HG03280 (cell line): ENCODE results near the gene LPCAT1.
"Not testable (repeated sequence)": the region's sequence is repeated elsewhere in the genome, so short reads cannot be mapped to it uniquely, and the experiment has no call there.

Experiments
- ATAC-seq: cut with Tn5 transposase; IDR thresholded peaks from one replicate; pipeline ENCODE4 v1.9.1; 2021; ENCODE audit warnings: mild to moderate bottlenecking, moderate library complexity; ENCODE audit not compliant: unreplicated experiment

The LPCAT1 gene

DNA sequence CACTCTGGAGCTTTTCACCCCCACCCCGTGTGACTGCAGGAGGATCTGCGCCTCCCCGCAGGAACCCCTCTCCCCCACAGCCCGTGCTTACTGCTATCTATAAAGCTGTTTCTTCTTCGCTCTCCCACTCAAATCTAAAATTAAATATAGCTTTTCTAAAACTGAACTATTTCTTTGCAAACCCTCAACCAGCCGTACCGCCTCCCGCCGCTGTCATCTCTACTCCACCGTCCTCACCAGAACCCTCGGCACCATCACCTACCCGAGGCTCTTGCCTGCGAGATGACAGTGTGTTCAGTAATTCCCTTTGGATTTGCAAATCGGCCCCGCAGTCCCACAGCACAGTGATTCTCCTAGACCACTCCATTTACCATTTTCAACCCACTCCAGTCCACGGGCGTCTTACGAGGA lies 13.6 kb downstream of the LPCAT1 start:
- no peak for ATAC-seq

DNA sequence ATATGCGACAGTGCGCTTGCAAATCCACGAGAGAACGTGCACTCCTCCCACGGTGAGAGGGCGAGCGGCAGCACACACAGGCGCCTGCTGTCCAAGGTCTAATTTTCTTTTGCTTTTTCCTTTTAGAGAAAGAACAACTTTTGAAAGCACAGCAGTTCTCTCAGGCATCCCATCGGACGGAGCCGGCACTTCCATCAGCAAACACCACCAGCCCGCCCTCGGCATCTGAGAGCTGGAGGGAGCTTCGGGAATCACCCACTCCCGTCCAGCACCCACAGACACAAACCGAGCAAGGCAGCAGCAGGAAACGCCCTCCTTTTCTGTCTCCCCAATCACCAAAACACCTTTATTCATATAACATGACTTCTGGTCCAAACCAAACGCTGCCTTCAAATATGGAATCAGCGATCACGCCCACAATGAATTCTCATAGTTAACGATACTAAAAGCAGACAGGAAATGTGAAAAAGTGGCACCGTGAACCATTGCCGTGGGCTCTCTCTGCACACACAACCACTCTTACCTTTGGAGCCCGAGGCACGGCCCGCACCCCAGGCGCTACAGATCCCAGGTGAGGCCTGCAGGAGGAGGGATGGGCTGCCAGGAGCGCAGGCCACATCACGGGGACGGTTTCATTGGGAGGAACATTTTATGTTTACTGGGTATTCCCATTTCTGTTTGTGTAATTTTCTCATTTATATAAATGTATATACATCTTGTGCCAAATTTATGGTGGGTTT lies 14.2 kb downstream of the LPCAT1 start:
- no peak for ATAC-seq

DNA sequence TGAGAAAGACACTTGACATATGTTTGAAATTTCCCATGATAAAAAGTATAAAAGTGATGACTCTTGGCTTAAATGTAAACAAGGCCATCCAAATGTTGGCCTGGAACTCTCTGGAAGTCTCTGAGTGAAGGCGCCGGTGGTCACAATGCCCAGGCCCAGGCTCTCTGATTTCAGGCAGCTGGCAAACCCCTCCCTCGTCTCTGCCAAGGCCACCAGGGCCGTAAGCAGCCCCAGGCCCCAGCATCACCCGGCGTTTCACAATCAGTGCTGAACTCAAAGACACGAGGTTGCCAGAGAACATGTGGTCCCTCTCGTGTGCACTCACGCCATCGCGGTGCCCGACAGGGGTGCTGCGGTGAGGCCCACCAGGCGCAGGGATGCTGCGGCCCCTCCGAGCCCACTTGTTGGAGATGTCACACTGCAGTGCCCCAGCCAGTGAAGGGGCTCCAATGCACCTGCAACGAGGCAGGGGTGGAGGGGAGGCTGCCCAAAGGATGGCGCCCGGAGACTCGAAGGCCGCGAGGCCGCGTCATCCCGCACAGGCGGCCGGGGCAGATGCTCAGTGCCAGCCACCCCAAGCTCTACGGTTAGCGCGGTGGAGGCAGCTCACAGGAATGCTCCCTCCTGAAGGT lies 15.0 kb downstream of the LPCAT1 start:
- ATAC-seq, result no peak

DNA sequence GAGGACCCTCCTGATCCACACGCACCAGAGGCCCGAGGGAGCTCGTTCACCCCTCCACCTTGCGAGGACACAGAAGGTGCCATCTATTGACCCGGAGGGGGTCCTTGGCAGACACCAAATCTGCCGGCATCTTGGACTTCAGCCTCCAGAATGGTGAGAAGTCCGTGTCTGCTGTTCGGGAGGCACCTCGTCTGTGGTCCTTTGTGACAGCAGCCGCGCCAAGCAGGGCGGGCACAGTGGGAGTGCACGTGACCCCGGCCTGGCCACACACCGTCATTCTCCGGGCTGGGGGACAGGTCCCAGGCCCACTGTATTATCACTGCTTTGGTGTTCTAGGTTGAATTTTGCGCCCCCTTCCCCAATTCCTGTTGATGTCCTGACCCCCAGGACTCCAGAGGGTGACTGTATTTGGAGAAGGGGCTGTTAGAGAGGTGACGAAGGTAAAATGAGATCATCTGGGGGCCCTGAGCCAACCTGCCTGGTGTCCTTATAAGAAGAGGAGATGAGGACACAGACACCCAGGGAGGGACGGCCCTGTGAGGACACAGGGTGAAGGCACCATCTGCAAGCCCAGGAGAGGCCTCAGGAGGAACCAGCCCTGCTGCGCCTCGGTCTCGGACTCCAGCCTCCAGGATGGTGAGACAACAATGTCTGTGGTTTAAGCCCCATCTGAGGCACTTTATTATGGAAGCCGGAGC lies 15.7 kb downstream of the LPCAT1 start:
- no peak for ATAC-seq

DNA sequence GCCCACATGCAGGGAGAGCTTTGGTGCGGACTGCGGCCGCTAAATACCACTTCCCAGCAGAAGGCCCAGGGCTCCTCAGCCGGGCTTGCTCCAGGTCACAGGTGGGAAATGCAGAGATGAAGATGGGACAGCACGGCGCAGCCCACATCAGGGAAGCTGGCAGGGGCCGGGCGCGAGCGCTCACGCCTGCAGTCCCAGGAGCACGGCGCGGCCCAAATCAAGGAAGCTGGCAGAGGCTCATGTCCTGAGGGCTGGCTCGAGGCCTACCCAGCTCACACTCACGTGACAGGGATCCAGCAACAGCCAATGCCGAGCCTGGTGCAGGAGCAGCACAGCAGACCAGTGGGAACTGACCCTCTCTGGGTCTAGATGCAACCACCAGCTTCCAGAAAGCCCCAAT lies 16.3 kb downstream of the LPCAT1 start:
- no peak for ATAC-seq

DNA sequence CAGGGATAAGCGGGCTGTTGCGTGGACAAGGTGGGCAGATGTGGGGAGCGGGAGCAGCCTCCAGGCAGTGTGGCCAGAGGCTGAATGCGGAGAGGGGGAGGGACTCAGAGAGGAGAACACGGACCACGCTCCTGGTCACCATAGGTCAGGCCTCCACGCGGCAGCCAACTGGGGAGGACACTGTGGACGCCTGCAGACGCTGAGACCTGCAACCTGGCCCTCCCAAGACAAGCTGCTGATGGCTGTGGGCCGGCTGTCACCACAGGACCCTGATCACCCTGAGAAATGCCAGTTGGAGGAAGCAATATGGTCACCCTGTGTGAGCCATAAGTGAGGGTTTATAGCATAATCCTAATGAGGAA lies 16.8 kb downstream of the LPCAT1 start:
- no peak for ATAC-seq

DNA sequence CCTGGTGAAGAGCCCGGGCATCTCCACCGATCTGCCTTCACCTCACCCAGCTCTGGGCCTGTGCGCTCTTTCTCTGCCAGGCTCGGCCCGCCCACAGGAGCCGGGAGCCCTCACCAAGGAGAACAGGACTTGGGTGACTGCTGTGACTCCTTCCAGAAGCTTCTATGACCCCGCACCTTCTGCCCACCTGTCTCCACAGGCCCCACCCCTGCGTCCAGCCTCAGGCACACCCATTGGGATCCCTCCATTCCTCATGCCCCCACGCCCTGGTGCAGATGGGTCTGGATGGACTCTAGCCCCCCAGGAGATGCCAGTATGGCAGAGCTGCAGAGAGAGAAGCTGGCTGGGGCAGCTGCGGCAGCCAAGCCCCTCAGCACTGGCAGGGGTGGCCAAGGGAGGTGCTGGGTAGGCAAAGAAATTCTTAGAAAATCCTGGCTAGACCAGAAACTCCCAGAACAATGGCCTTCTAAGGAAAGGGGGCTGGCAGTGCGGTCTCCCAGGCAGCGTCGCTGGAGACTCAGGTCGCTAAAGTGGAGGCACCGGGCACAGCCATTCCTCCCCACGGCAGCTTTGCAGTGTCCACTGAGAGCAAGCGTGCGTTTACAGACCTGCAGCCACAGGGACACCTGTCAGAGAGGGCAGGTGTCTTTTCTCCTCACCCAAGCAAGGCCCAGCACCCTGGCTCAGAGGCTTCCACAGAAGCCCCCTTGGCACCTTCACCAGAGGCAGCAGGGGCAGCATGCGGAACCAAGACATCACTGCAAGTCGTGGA lies 17.3 kb downstream of the LPCAT1 start:
- no peak for ATAC-seq

DNA sequence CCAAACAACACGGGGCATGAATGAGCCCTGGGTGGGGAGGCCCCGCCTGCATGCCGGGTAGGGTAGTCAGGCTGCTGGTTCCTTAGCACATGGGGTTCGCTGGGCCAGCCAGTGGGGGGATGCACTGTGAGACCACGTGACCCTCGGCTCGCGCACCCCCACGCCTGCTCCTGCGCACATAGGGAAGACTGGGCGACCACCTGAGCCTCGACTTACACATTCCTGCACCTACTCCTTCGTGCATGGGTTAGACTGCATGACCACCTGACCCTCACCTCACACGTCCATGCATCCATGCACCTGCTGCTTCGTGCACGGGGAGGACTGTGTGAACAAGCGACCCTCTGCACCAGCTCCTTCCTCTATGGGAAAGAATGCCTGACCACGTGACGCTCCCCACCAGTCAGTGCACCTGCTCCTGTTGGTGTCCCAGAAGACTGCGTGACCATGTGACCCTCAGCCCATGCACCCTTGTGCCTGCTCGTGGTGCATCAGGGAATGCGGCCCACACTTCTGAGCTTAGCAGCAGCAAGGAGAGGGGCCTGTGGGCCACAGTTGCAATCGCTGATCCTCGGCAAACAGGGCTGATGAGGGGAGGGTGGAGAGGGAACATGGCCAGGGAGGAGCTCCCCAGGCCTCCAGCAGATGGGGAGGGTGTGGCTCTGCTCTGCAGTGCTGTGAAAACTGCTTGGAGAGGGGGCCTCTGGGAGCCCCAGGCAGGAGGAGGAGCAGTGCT lies 18.1 kb downstream of the LPCAT1 start:
- no peak for ATAC-seq

DNA sequence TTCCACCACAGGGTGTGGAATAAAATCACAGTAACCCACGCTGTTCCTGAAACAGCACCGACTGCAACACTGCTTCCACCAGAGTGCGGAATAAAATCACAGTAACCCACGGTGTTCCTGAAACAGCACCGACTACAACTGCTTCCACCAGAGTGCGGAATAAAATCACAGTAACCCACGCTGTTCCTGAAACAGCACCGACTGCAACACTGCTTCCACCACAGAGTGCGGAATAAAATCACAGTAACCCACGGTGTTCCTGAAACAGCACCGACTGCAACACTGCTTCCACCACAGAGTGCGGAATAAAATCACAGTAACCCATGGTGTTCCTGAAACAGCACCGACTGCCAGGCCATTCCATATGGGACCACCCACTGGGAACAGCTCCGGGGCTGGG lies 18.7 kb downstream of the LPCAT1 start:
- ATAC-seq, result not testable (repeated sequence)

DNA sequence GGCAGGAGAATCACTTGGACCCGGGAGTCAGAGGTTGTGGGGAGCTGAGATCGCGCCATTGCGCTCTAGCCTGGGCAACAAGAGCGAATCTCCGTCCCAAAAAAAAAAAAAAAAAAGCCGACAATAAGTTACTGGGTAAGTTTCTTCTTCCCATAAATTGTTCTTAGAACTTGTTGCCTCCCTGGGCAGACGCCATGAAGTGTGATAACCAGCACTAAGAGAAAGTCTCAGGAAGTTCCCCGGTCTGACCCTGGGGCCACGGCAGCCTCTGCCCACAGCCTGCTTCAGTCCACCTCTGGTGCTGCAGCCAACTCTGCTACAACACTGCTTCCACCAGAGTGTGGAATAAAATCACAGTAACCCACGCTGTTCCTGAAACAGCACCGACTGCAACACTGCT lies 19.1 kb downstream of the LPCAT1 start:
- ATAC-seq, result no peak

DNA sequence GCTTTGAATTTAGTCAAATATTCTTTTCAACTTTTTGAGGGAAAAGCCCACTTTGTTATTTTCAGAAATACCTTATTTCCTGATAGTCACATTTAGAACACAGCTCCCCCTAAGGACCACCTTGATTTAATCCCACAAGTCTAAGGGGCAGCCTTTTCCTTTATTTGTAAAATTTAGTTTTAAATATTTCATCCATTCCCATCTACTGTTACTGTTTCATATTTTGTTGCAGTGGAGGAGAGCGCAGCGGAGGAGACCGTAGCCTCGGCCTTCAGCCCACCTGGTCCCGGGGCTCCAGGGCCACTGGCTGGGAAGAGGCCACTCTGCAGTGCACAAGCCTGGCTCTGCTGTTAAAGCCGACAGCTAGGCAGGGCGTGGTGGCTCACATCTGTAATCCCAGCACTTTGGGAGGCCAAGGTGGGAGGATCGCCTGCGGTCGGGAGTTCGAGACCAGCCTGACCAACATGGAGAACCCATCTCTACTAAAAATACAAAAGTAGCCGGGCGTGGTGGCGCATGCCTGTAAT lies 19.6 kb downstream of the LPCAT1 start:
- ATAC-seq, result no peak

DNA sequence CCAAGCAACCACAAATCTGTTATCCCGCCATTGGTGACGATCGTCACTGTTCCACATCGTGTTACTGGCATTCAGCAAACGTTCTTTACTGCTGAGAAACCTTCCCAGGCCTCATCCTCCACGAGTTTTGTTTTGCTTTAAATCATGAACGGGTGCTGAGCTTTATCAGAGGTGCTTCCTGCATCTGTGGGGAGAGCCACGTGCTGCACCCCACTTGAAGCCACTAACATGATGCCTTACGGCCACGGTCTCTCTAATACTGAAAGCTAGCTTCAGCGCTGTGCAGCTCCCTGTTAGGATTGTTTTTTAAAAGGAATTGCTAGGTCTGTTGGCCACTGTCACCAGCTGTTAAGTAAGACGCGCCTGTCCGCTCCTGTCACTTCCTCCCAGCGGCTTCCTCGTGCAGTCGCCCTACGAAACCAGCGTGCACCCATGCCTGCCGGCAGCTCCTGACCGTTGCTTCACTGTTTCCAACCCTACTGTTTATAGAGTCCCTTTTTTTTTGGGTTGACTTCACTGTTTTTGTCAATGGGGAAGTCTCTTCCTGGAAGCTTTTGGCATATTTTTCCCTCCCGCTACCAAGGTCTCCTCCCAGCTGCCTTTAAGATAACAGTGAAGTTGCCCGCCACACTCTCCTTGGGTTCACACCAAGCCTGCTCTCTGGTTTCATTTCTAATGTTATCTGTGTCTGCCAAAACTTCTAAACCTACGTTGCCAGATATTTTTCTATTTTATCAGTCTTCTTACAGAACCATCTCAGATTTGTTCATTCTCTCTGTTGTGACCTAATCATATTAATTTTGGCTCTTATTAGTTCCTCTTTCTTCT lies 20.3 kb downstream of the LPCAT1 start:
- peak; percentile 19 for ATAC-seq

DNA sequence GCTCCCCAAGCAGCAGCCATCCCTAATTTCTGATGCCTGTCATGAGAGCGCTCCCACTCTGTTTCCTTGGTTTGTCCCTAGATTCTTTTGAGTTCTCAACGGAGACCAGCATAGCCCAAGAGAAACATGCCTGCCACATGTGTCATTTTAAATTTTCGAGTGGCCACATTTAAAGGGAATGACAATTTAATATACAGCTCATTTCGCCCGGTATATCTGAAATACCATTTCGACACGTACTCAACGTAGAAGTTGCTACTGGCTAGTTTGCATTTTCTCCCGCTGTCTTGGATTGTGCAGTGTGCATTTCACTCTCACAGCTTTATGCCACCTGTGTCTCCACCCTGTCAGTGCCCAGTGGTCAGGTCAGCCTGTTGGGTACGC lies 21.0 kb downstream of the LPCAT1 start:
- no peak for ATAC-seq

DNA sequence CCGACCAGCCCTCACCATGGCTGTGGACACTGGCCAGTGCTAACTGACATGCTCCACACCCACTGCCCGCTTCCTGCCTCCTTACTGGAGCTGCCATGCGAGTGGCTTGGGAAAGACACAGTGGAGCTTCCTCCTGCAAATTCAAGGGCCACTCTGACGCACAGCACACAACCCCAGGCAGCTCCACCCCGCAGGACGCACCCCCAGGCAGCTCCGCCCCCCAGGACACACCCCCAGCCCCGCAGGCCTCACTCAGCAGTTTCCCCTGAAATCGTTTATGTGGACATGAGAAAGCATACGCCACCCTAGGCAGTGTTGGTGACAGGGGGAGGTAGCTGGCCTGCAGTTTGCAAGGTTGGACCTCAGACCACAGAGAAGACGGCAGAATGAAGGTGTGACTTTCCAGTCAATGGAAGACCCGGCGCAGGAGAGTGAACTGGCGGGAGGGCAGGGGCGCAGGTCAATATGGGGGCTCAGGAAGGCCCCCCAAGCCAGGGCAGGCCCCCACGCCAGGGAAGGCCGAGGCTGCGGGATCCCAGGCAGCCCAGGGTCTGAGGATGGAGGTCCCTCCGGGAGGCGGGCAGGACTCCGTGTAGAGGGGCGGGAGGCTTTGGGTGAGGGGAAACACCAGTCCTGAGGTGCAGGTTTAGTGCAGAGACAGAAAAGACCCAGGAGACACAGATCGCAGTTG lies 21.6 kb downstream of the LPCAT1 start:
- peak; percentile 24 for ATAC-seq

DNA sequence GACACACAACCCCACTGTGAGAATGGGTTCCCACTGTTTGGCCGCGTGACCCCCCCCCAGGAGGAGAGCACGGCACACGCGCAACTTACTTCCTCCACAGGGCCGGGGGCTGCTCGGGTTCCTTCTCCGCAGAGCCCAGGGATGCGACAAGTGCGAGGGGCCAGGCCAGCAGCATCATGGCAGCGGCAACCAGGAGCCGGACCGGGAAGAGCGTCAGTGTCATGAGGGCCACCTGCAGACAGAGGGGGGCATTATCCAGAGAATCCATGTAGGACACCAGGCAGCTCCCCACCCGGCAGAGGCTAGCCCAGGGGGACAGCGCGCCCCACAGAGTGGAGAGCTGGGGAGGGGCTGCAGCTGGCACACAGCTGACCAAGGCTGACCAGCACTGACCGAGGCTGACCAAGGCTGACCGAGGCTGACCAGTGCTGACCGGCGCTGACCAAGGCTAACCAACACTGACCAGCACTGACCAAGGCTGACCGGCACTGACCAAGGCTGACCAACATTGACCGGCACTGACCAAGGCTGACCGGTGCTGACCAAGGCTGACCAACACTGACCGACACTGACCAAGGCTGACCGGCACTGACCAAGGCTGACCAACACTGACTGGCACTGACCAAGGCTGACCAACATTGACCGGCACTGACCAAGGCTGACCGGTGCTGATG lies 22.3 kb downstream of the LPCAT1 start:
- no peak for ATAC-seq

DNA sequence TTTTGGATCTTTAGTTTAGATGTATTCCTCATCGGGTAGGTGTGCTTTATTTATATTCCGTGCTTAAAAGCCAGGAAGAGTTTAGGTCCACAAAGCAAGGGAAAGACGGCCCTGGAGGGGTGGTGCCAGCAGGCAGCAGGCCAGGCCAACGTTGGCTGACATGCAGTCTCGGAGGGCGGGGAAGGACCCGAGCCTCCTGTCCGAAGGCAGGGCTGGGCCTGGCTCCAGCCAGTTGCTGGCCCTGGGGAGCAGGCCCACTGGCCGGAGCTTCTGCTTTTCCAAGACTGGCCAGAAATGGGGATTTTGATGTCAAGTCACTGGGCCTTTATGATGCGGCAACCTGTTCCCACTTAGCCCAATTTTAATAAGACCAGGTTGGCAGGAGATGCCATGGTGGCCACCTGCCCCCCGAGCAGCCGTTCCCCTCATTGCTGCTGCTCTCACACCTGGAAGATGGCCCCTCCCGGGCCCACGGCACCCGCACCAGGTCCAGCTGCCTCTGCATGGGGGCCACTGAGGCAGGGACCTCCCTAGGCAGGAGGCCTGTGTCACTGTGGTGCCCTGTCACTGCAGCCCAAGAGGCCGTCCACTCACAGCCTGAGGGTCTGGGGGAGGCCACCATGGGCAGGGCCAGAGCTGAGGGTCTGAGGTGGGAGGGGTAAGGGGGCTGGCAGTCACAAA lies 23.2 kb downstream of the LPCAT1 start:
- no peak for ATAC-seq

DNA sequence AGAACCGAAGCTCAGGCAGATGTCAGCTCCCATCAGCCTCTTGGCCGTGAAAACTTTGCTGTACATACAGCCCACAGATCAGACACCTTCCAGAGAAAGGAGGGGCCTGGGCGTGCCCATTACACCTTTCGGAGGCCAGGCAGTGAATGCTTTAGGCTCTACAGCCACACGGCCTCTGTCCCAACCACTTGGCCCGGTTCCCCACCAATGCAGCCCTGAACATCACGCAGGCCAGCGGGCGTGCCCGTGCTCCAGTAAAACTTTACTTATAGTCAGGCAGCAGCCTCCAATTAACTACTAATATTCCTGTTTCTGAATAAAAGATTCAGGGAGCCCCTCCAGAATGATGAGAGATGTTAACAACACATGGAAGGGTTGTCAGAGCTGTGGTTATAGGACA lies 23.9 kb downstream of the LPCAT1 start:
- no peak for ATAC-seq
